ENCODE measurements around the gene ANTXRL. TPM values are rescaled to one million over a fixed set of nuclear protein-coding genes. Genes with fewer than 3 reads are reported as not detected.
"Not testable (repeated sequence)": the region's sequence is repeated elsewhere in the genome, so short reads cannot be mapped to it uniquely, and the experiment has no call there.

ANTXRL gene
- total RNA-seq, 2 experiments from 2014 or later: 0.95 TPM; not detected in 1

DNA sequence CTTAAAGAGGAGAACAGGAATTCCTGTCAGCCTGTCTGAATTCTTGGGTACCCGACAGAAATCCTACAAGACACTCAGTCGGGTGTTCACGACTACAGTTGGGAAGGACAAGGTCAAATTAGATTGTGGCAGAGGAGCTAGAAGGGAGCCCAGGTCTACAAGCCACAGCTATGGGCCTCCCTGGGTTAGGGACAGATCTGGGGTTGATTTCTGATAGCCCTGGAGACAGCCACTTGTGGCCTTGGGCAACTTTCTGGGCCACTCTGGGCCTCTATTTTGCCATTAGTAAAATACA is 39.7 kb upstream of the ANTXRL start:
- Histone ChIP-seq H3K27ac (ENCODE audit: low read depth, low read length, poor library complexity, severe bottlenecking) (no peak overlapping the region), H3K79me2 (ENCODE audit: insufficient read depth, low read depth, low read length) (peaks cover 7% of the 10 kb centered on the region; the same call in 1 of the 2 replicates), H3K4me2 (ENCODE audit: low read length) (no peak overlapping the region), H3K36me3 (ENCODE audit: insufficient read depth, low read length) (peaks cover 49% of the 10 kb centered on the region), H3K4me1 (ENCODE audit: insufficient read depth, low read length, poor library complexity, severe bottlenecking) (no peaks in the 10 kb centered on the region), H3K4me3 (ENCODE audit: low read depth, low read length, poor library complexity, severe bottlenecking) (no peak overlapping the region), H4K20me1 (ENCODE audit: insufficient read depth, low read length) (no peaks in the 10 kb centered on the region), H3K9me2 (ENCODE audit: insufficient read depth, low read length) (no peaks in the 10 kb centered on the region), H2AFZ (ENCODE audit: low read length) (no peak overlapping the region), H3K9me3 (ENCODE audit: low read length) (peaks cover 15% of the 10 kb centered on the region; the same call in 1 of the 2 replicates)
- TF ChIP-seq EZH2phosphoT487 (IDR thresholded peaks at IDR 0.05; ENCODE audit: borderline replicate concordance, low read depth, low read length): no peak
- TF ChIP-seq, protein P1, sequence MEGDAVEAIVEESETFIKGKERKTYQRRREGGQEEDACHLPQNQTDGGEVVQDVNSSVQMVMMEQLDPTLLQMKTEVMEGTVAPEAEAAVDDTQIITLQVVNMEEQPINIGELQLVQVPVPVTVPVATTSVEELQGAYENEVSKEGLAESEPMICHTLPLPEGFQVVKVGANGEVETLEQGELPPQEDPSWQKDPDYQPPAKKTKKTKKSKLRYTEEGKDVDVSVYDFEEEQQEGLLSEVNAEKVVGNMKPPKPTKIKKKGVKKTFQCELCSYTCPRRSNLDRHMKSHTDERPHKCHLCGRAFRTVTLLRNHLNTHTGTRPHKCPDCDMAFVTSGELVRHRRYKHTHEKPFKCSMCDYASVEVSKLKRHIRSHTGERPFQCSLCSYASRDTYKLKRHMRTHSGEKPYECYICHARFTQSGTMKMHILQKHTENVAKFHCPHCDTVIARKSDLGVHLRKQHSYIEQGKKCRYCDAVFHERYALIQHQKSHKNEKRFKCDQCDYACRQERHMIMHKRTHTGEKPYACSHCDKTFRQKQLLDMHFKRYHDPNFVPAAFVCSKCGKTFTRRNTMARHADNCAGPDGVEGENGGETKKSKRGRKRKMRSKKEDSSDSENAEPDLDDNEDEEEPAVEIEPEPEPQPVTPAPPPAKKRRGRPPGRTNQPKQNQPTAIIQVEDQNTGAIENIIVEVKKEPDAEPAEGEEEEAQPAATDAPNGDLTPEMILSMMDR (conservative IDR thresholded peaks at IDR 0.05; ENCODE audit: low read length): no peak
- no peak for DNase-seq (ENCODE audit: low spot score)
- ChIA-PET CTCF (ENCODE audit: unreplicated experiment) (no interaction called here), POLR2A (no interaction called here)
- BruUV-seq (replicated peaks): no TSS peak
- intact Hi-C loops (cut with micrococcal nuclease; ENCODE audit: unreplicated experiment): no loop called here

DNA sequence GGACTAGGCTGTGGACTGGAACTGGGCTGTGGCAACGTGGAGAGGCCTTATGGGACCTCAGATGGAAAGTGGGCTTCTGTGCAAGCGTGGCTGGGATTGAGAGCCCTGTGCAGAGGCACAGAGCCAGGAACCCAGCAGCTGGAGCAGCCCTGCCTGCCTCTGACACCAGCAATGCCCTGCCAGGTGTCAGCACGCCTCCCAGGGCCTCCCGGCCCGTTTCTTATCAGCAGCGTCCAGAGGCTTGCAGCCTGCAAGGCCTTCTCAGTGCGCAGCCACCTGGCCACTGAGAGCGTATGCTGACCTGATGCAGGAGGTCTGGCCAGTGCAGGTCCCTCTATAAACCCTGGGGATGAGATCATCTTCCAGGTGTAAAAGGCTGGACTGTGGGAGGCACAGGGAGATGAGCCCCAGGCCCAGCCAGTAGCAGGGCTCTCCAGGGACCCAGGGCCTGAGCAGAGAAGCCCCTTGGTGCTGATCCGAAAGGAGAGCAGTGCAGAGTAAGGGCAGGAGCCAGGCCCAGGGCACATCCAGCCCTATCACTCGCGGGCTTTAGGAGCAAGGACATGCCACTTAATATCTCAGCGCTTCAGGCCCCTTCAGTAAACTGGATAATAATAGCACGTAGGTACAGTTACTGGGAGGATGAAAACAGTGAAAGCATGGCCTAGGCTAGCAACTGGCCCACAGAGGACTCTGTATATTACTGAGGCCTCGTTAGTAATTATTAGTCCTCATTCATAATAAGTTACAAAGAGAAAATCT is 38.8 kb upstream of the ANTXRL start:
- H3K36me3 ChIP-seq (ENCODE audit: insufficient read depth, low read length): peaks cover 47% of the 10 kb centered on the region
- H3K9me3 ChIP-seq (ENCODE audit: low read length): peaks cover 7% of the 10 kb centered on the region; the same call in 1 of the 2 replicates
- DNase-seq (ENCODE audit: low spot score): no peak
- no peak overlapping the region for H3K27ac ChIP-seq (ENCODE audit: low read depth, low read length, poor library complexity, severe bottlenecking)
- no peak overlapping the region for H2AFZ ChIP-seq (ENCODE audit: low read length)
- no peaks in the 10 kb centered on the region for H3K9me2 ChIP-seq (ENCODE audit: insufficient read depth, low read length)
- no TSS peak for BruUV-seq (replicated peaks)
- ChIA-PET CTCF (ENCODE audit: unreplicated experiment) (no interaction called here), POLR2A (no interaction called here)
- H3K4me1 ChIP-seq (ENCODE audit: insufficient read depth, low read length, poor library complexity, severe bottlenecking): no peaks in the 10 kb centered on the region
- no peaks in the 10 kb centered on the region for H4K20me1 ChIP-seq (ENCODE audit: insufficient read depth, low read length)
- intact Hi-C loops (cut with micrococcal nuclease; ENCODE audit: unreplicated experiment): no loop called here
- H3K79me2 ChIP-seq (ENCODE audit: insufficient read depth, low read depth, low read length): no peaks in the 10 kb centered on the region
- no peak overlapping the region for H3K4me2 ChIP-seq (ENCODE audit: low read length)
- no peak for TF ChIP-seq EZH2phosphoT487 (IDR thresholded peaks at IDR 0.05; ENCODE audit: borderline replicate concordance, low read depth, low read length)
- TF ChIP-seq, protein P1 (conservative IDR thresholded peaks at IDR 0.05; ENCODE audit: low read length): no peak
- H3K4me3 ChIP-seq (ENCODE audit: low read depth, low read length, poor library complexity, severe bottlenecking): no peak overlapping the region

DNA sequence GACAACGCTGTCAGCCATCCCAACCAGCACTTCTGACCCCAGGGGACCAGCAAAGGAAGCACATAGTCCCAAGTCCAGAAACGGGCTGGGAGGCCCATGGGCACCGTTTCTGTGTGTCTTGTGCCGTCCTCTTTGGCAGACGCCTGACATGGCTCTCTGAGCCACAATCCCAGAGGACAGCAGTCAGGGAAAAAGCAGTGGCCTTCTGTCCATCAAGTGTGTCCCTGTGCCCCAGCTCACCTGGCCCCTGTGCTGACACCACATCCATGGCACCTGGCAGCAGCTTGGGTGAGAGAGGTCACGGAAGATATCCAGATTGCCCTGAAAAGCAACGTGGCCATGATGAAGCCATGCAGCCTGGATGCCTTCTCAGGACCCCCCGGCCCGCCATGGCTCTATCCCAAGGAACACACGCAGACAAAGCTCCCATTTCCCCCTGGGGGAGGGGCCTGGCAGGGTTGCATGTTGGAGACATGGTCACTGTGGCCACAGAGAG is 38.1 kb upstream of the ANTXRL start:
- Histone ChIP-seq H3K27ac (ENCODE audit: low read depth, low read length, poor library complexity, severe bottlenecking) (no peak overlapping the region), H3K4me1 (ENCODE audit: insufficient read depth, low read length, poor library complexity, severe bottlenecking) (no peaks in the 10 kb centered on the region), H2AFZ (ENCODE audit: low read length) (no peak overlapping the region), H3K9me2 (ENCODE audit: insufficient read depth, low read length) (no peaks in the 10 kb centered on the region), H3K9me3 (ENCODE audit: low read length) (0 out of 2 replicates have a peak, but pooled peaks cover under 1% of the 10 kb centered on the region), H3K79me2 (ENCODE audit: insufficient read depth, low read depth, low read length) (no peaks in the 10 kb centered on the region), H3K4me2 (ENCODE audit: low read length) (no peak overlapping the region), H3K4me3 (ENCODE audit: low read depth, low read length, poor library complexity, severe bottlenecking) (no peak overlapping the region), H3K36me3 (ENCODE audit: insufficient read depth, low read length) (peaks cover 47% of the 10 kb centered on the region), H4K20me1 (ENCODE audit: insufficient read depth, low read length) (no peaks in the 10 kb centered on the region)
- POLR2A ChIA-PET: no interaction called here
- BruUV-seq (replicated peaks): no TSS peak
- intact Hi-C loops (cut with micrococcal nuclease; ENCODE audit: unreplicated experiment): no loop called here
- DNase-seq (ENCODE audit: low spot score): no peak
- CTCF ChIA-PET (ENCODE audit: unreplicated experiment): no interaction called here
- no peak for TF ChIP-seq EZH2phosphoT487 (IDR thresholded peaks at IDR 0.05; ENCODE audit: borderline replicate concordance, low read depth, low read length)

DNA sequence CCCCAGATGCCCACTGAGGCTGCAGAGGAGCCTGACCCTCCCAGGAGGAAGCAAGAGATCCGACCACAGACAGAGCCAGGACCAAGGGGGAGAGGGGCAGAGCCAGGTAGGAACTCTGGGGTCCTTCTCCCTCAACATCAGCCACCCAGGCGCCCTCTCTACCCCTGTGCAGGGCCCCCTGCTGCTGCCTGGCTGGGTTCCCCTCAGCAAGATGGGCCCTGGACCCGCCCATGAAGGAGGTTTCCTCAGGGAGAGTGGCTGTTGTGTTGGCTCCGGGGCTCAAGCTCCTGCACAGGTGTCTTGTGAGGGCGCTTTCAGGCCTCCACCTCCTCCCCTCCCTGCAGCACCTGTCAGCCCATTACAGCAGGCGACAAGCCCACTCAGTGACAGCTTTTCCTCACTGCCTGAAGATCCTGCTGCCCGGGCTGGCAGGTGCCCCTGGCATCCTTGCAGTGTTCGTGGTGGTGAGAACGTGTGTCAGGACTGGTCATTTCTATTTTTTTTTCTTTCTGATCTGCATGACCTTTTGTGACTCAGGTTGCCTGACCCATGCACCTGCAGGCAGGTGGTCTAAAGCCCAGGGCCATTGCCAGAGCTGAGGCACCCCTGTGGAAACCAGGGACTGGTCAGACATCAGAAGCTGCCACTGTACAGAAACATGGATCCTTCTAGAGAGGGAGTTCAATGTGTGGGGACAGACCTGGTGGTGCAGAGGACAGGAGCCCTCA is 37.0 kb upstream of the ANTXRL start:
- H3K4me3 ChIP-seq (ENCODE audit: low read depth, low read length, poor library complexity, severe bottlenecking); H3K4me2 ChIP-seq (ENCODE audit: low read length); H3K27ac ChIP-seq (ENCODE audit: low read depth, low read length, poor library complexity, severe bottlenecking); BruUV-seq (replicated peaks); H4K20me1 ChIP-seq (ENCODE audit: insufficient read depth, low read length); H3K9me3 ChIP-seq (ENCODE audit: low read length); POLR2A ChIA-PET; H3K4me1 ChIP-seq (ENCODE audit: insufficient read depth, low read length, poor library complexity, severe bottlenecking); DNase-seq (ENCODE audit: low spot score); intact Hi-C loops (cut with micrococcal nuclease; ENCODE audit: unreplicated experiment); CTCF ChIA-PET (ENCODE audit: unreplicated experiment); H3K79me2 ChIP-seq (ENCODE audit: insufficient read depth, low read depth, low read length); H2AFZ ChIP-seq (ENCODE audit: low read length); H3K9me2 ChIP-seq (ENCODE audit: insufficient read depth, low read length): not testable (repeated sequence)
- peaks cover 55% of the 10 kb centered on the region for H3K36me3 ChIP-seq (ENCODE audit: insufficient read depth, low read length)
